Measurements from ENCODE around the gene MFNG. TPM values are rescaled to one million over a fixed set of nuclear protein-coding genes. Genes with fewer than 3 reads are reported as not detected.

Gene MFNG, protein sequence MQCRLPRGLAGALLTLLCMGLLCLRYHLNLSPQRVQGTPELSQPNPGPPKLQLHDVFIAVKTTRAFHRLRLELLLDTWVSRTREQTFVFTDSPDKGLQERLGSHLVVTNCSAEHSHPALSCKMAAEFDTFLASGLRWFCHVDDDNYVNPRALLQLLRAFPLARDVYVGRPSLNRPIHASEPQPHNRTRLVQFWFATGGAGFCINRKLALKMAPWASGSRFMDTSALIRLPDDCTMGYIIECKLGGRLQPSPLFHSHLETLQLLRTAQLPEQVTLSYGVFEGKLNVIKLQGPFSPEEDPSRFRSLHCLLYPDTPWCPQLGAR
- total RNA-seq (10 to 100 TPM; 85.1 to 89.9 TPM), total RNA-seq (67.0 to 363 (median 174) reads per million in 172 experiments)
- polyA plus RNA-seq (2013, experiment 1 of 2), result 147 TPM
- 162 TPM for polyA plus RNA-seq (2013, experiment 2 of 2)

DNA sequence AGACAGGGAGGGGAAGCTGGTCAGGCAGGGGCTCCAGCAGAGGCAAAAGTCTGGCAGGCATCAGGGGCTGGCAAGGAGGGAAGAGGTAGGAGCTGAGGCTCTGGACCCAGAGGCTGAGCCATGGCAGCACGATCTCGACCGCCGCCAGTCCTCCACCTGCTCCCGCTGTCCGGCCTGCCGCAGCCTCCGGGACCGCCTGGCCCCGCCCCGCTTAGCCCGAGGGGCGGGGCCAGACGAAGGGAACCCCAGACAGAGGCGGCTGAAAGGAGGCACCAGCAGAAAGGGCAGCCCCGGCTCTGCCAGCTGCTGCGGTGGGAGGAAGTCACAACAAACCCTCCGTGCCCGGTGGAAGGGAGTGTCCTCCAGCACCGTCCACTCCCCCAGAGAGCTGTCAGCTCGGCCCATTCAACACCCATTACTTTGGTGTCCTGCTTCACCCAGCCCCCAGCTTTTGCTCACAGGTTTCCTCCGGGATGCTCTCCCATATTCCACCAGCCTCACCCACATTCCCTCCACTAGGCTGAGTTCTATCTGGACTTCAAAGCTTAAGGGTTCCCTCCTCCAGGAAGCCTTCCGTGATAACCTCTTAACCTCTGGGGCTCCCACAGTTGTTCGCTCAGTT is at the start of gene MFNG:
Gene MFNG (minus strand): TSS at position 161 of the 622 bp plus-strand sequence. CDS start 207 bp downstream, outside the sequence.
- CTCF ChIA-PET, result interaction anchor here (1.0 to 3.4 kb wide), 3 partner anchors 14 to 121 kb away, joined by 4 to 17 read pairs (median 4); no protein-coding TSS in a partner anchor
- ATAC-seq (ENCODE audit: poor library complexity) (peak; percentile 48), DNase-seq (peak; percentile 46 to 90 (median 72))
- no peak for TF ChIP-seq CTCF (IDR thresholded peaks at IDR 0.05)
- H3K4me3 Mint-ChIP-seq, result peak within 1 kb of the TSS; percentile 93
- H3K27ac ChIP-seq (ENCODE audit: low read depth in 1 of 2, low read length in 2 of 2), result peak within 1 kb of the TSS; percentile 87 to 88
- no peaks in the 10 kb centered on the region for H3K27me3 Mint-ChIP-seq
- peaks cover 19% of the 10 kb centered on the region for H3K36me3 ChIP-seq (ENCODE audit: insufficient read depth, low read length)
- POLR2A ChIA-PET, result interaction anchor here (0.6 to 3.9 kb wide), 17 partner anchors 11 to 509 kb away, joined by 3 to 78 read pairs (median 4); partner anchors contain the start of genes GGA1 and RAC2
- H3K27ac Mint-ChIP-seq, result peak within 1 kb of the TSS; percentile 98
- H3K27me3 ChIP-seq (ENCODE audit: control insufficient read depth in 1 of 2, insufficient read depth in 2 of 2, low read length in 2 of 2), result no peaks in the 10 kb centered on the region
- peaks cover 48% of the 10 kb centered on the region for H3K36me3 Mint-ChIP-seq (ENCODE audit: low read depth)
- H3K9me3 Mint-ChIP-seq, result no peaks in the 10 kb centered on the region
- intact Hi-C loops (cut with DNase I, micrococcal nuclease), result loop anchor here in 1 of 2 experiments (10.0 kb wide), 1 partner anchor 198 kb away; the partner anchor contains the start of gene NOL12
- H3K4me3 ChIP-seq (ENCODE audit: low read length), result peak within 1 kb of the TSS; percentile 94
- peaks cover 85% of the 10 kb centered on the region for H3K4me1 ChIP-seq (ENCODE audit: insufficient read depth, low read length)
- H3K9me3 ChIP-seq (ENCODE audit: control insufficient read depth in 1 of 2, insufficient read depth in 1 of 2, low read length in 2 of 2), result no peaks in the 10 kb centered on the region
- H3K4me1 Mint-ChIP-seq (ENCODE audit: low read depth), result peaks cover 77% of the 10 kb centered on the region

GRCh38 chr22:37535159-37535558 is 49.0 kb upstream of the MFNG start:
- no peaks in the 10 kb centered on the region for H3K36me3 Mint-ChIP-seq (ENCODE audit: low read depth)
- H3K9me3 Mint-ChIP-seq, result no peaks in the 10 kb centered on the region
- H3K27ac Mint-ChIP-seq, result no peak overlapping the region
- H3K4me1 Mint-ChIP-seq (ENCODE audit: low read depth), result peaks cover 18% of the 10 kb centered on the region
- CTCF ChIA-PET, result no interaction called here
- peaks cover 16% of the 10 kb centered on the region for H3K27me3 Mint-ChIP-seq
- H3K4me3 Mint-ChIP-seq, result no peak overlapping the region
- peaks cover 4 to 5% of the 10 kb centered on the region in 2 experiments for H3K27me3 ChIP-seq (ENCODE audit: control insufficient read depth in 1 of 2, insufficient read depth in 2 of 2, low read length in 2 of 2)
- H3K36me3 ChIP-seq (ENCODE audit: insufficient read depth, low read length), result no peaks in the 10 kb centered on the region
- no peak overlapping the region for H3K27ac ChIP-seq (ENCODE audit: low read depth in 1 of 2, low read length in 2 of 2)
- H3K4me3 ChIP-seq (ENCODE audit: low read length), result no peak overlapping the region
- ATAC-seq (ENCODE audit: poor library complexity) (no peak), DNase-seq (no peak)
- H3K4me1 ChIP-seq (ENCODE audit: insufficient read depth, low read length), result peaks cover 25% of the 10 kb centered on the region
- POLR2A ChIA-PET, result no interaction called here
- no peaks in the 10 kb centered on the region for H3K9me3 ChIP-seq (ENCODE audit: control insufficient read depth in 1 of 2, insufficient read depth in 1 of 2, low read length in 2 of 2)
- intact Hi-C loops (cut with DNase I, micrococcal nuclease), result no loop called here
- no peak for TF ChIP-seq CTCF (IDR thresholded peaks at IDR 0.05)

DNA sequence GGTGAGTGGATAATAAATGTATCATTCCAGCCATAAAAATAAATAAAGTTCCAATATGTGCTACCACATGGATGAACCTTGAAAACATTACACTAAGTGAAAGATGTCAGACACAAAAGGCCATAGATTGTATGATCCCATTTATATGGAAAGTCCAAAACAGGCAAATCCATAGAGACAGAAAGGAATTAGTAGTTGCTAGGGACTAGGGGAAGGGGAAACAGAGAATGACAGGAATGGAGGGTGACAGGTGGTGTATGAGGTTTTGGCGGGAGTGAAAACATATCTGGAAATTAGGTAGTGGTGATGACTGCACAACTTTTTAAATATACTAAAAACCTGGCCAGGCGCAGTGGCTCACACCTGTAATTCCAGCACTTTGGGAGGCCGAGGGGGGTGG is 48.3 kb upstream of the MFNG start:
- no peak for TF ChIP-seq CTCF (IDR thresholded peaks at IDR 0.05)
- Mint-ChIP-seq H3K4me1 (ENCODE audit: low read depth) (peaks cover 25% of the 10 kb centered on the region), H3K27me3 (peaks cover 13% of the 10 kb centered on the region), H3K27ac (no peak overlapping the region), H3K4me3 (no peak overlapping the region), H3K36me3 (ENCODE audit: low read depth) (no peaks in the 10 kb centered on the region), H3K9me3 (no peaks in the 10 kb centered on the region)
- POLR2A ChIA-PET, result no interaction called here
- no peak for DNase-seq
- H3K4me1 ChIP-seq (ENCODE audit: insufficient read depth, low read length), result peaks cover 25% of the 10 kb centered on the region
- no peak overlapping the region for H3K4me3 ChIP-seq (ENCODE audit: low read length)
- intact Hi-C loops (cut with DNase I, micrococcal nuclease), result no loop called here
- no peak overlapping the region for H3K27ac ChIP-seq (ENCODE audit: low read depth in 1 of 2, low read length in 2 of 2)
- CTCF ChIA-PET, result interaction anchor here (1.7 kb wide), 2 partner anchors 32 to 58 kb away, joined by 4 to 7 read pairs; no protein-coding TSS in a partner anchor
- ATAC-seq (ENCODE audit: poor library complexity), result no peak
- peaks cover 0 to 2% of the 10 kb centered on the region in 2 experiments for H3K27me3 ChIP-seq (ENCODE audit: control insufficient read depth in 1 of 2, insufficient read depth in 2 of 2, low read length in 2 of 2)
- no peaks in the 10 kb centered on the region for H3K36me3 ChIP-seq (ENCODE audit: insufficient read depth, low read length)
- no peaks in the 10 kb centered on the region for H3K9me3 ChIP-seq (ENCODE audit: control insufficient read depth in 1 of 2, insufficient read depth in 1 of 2, low read length in 2 of 2)
